MM.1S (cell line): ENCODE measurements around the gene ELOVL6.

ENCODE experiments used
- EZH2 ChIP-seq: fragments of 300-600 bp; sonication (generic); optimal IDR thresholded peaks from 2 replicates; pipeline ENCODE3; 2017; ENCODE audit warnings: low read depth, mild to moderate bottlenecking, antibody characterized with exemption, low read length, mixed read lengths
- EZH2phosphoT487 ChIP-seq: fragments of 300-600 bp; sonication (generic); IDR thresholded peaks from 2 replicates; pipeline ENCODE4 v1.6.1; 2018; ENCODE audit warnings: antibody characterized with exemption, low read length
- TF ChIP-seq, protein P1 (sequence below): fragments of 300-600 bp; sonication (generic); IDR thresholded peaks from 2 replicates; pipeline ENCODE4 v1.5.1; 2016; ENCODE audit warnings: antibody characterized with exemption, low read length, mixed read lengths

DNA sequence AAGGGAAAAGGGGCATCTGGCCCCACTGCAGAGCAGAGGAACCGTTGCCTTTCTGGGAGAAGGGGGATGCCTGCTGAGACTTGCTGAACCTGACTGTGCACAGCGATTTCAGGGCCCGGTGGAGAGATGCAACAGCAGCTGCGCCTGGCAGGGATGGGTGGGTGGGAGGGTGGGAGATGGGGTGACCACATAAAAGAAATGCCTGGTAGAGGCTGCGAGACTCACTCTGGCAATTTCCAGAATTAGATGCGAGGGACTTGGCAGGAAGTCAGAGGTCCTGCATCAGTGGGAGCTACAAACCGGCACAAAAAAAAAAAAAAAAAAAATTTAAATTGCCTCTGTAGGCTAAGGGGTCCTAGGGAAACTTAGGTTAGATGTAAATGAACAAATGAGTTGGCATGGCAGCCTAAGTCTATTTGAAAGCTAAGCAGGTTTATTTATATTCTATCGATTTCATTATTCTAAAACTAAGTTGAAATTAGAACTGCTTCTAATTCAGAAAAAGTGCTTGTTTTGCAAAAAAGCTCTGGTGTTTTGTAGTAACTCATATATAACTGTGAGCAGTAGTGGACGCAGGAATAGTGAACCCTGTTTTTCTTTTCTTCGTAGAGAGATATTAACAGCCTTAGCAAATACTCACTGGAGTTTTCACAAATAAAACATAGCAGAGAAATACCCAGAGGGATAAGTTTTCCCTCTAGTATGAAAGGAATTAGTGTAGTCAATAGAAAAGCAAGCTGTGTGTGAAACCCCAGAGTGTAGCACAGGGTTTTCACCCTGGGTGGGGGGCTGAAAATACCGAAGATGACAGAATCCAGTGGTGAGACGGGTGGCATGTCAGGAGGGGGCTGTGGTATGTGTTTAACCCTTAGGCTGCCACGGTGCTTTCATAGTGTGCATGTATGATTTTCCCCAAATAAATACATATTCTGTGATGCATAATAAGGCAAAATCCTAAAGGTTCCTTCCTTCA is 155.6 kb downstream of the ELOVL6 start:
- TF ChIP-seq, protein P1, sequence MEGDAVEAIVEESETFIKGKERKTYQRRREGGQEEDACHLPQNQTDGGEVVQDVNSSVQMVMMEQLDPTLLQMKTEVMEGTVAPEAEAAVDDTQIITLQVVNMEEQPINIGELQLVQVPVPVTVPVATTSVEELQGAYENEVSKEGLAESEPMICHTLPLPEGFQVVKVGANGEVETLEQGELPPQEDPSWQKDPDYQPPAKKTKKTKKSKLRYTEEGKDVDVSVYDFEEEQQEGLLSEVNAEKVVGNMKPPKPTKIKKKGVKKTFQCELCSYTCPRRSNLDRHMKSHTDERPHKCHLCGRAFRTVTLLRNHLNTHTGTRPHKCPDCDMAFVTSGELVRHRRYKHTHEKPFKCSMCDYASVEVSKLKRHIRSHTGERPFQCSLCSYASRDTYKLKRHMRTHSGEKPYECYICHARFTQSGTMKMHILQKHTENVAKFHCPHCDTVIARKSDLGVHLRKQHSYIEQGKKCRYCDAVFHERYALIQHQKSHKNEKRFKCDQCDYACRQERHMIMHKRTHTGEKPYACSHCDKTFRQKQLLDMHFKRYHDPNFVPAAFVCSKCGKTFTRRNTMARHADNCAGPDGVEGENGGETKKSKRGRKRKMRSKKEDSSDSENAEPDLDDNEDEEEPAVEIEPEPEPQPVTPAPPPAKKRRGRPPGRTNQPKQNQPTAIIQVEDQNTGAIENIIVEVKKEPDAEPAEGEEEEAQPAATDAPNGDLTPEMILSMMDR, result no peak
- TF ChIP-seq EZH2, result no peak
- TF ChIP-seq EZH2phosphoT487, result no peak
